HG03135 (cell line): Measurements from ENCODE around the gene CYP21A2.
"Not testable (repeated sequence)": the region's sequence is repeated elsewhere in the genome, so short reads cannot be mapped to it uniquely, and the experiment has no call there.

ENCODE experiments used
- ATAC-seq: cut with Tn5 transposase; IDR thresholded peaks from one replicate; pipeline ENCODE4 v1.9.1; 2021; ENCODE audit warnings: mild to moderate bottlenecking, moderate library complexity; ENCODE audit not compliant: unreplicated experiment

CYP21A2 gene

GRCh38 chr6:32037598-32038524 is at the start of gene CYP21A2:
Gene CYP21A2 (plus strand): TSS chr6:32038415. CDS start chr6:32038423, 8 bp downstream.
- not testable (repeated sequence) for ATAC-seq

- not testable (repeated sequence) for ATAC-seq
Measured at GRCh38 chr6:31989363-31989762, 48.9 kb upstream of the CYP21A2 start.

GRCh38 chr6:31994421-31994820 is 43.8 kb upstream of the CYP21A2 start:
- ATAC-seq, result not testable (repeated sequence)

GRCh38 chr6:31996385-31996784 is 41.8 kb upstream of the CYP21A2 start:
- ATAC-seq, result not testable (repeated sequence)

GRCh38 chr6:32002546-32003268 is 35.5 kb upstream of the CYP21A2 start:
- not testable (repeated sequence) for ATAC-seq

GRCh38 chr6:32003301-32003700 is 34.9 kb upstream of the CYP21A2 start:
- ATAC-seq, result not testable (repeated sequence)

GRCh38 chr6:32004393-32004792 is 33.8 kb upstream of the CYP21A2 start:
- not testable (repeated sequence) for ATAC-seq

GRCh38 chr6:32004864-32005537 is 33.2 kb upstream of the CYP21A2 start:
- not testable (repeated sequence) for ATAC-seq

GRCh38 chr6:32005538-32005880 is 32.7 kb upstream of the CYP21A2 start:
- not testable (repeated sequence) for ATAC-seq

- not testable (repeated sequence) for ATAC-seq
Measured at GRCh38 chr6:32005991-32006529, 32.2 kb upstream of the CYP21A2 start.

- not testable (repeated sequence) for ATAC-seq
Measured at GRCh38 chr6:32007086-32007485, 31.1 kb upstream of the CYP21A2 start.

GRCh38 chr6:32008037-32008436 is 30.2 kb upstream of the CYP21A2 start:
- not testable (repeated sequence) for ATAC-seq

- ATAC-seq, result not testable (repeated sequence)
Measured at GRCh38 chr6:32008616-32009015, 29.6 kb upstream of the CYP21A2 start.

GRCh38 chr6:32009537-32009936 is 28.7 kb upstream of the CYP21A2 start:
- not testable (repeated sequence) for ATAC-seq

GRCh38 chr6:32010856-32011530 is 27.2 kb upstream of the CYP21A2 start:
- ATAC-seq, result not testable (repeated sequence)

- not testable (repeated sequence) for ATAC-seq
Measured at GRCh38 chr6:32012941-32013617, 25.1 kb upstream of the CYP21A2 start.

GRCh38 chr6:32013738-32014137 is 24.5 kb upstream of the CYP21A2 start:
- ATAC-seq, result not testable (repeated sequence)

GRCh38 chr6:32014547-32014946 is 23.7 kb upstream of the CYP21A2 start, which contains the start of gene C4B:
Gene C4B (plus strand): TSS chr6:32014795. CDS start chr6:32014846, 51 bp downstream.
- ATAC-seq, result not testable (repeated sequence)

- not testable (repeated sequence) for ATAC-seq
Measured at GRCh38 chr6:32022100-32022499, 16.1 kb upstream of the CYP21A2 start.
